Ovary (tissue), 9 donors: ENCODE measurements around the gene EPX. TPM values are rescaled to one million over a fixed set of nuclear protein-coding genes. Genes with fewer than 3 reads are reported as not detected.

ENCODE experiments used
- DNase-seq, 5 donors: peaks; one replicate each; pipeline ENCODE4 v3.0.0-alpha.2; 2019 to 2020
- H3K27ac ChIP-seq, 2 donors: fragments of 200-600 bp; one replicate each; pipeline versions ENCODE4 v1.5.1 to v1.8.0; 2019 to 2022
- H3K27me3 ChIP-seq: fragments of 200-600 bp; one replicate; pipeline ENCODE4 v1.8.0; 2022
- H3K36me3 ChIP-seq: fragments of 200-600 bp; sonication (generic); one replicate; pipeline ENCODE4 v1.5.1; 2019
- H3K4me1 ChIP-seq: one replicate; pipeline ENCODE4 v1.8.1; 2013; ENCODE audit warnings: mild to moderate bottlenecking, moderate library complexity; ENCODE audit not compliant: insufficient read depth
- H3K4me3 ChIP-seq: fragments of 200-600 bp; sonication (generic); one replicate; pipeline ENCODE4 v1.5.1; 2017
- H3K9me3 ChIP-seq, 2 donors: fragments of 200-600 bp in 1 of 2; sonication (generic) in 1 of 2; one replicate each; pipeline versions ENCODE4 v1.5.1 to v1.8.1; 2013 to 2019; ENCODE audit warnings: mild to moderate bottlenecking in 1 of 2, moderate library complexity in 1 of 2
- EP300 ChIP-seq: sonication (generic); formaldehyde crosslinking; IDR thresholded peaks from one replicate; pipeline ENCODE4 v1.6.1; 2017; ENCODE audit warnings: antibody characterized with exemption
- POLR2A ChIP-seq: fragments of 450-650 bp; IDR thresholded peaks from one replicate; pipeline ENCODE4 v1.6.1; 2017; ENCODE audit warnings: antibody characterized with exemption, mild to moderate bottlenecking, moderate library complexity
- WGBS, 3 donors: extraction: QIAGEN DNeasy Blood & Tissue Kit in 1 of 3; methylation state at CpG; one replicate each; pipeline versions ENCODE4 v1.1.5 to v1.1.7; 2013 to 2017; 5-methylcytosine and 5-hydroxymethylcytosine counted together
- intact Hi-C, 4 donors: fragments of 100-400 bp; cut with DNase I; formaldehyde crosslinking; loops; one replicate each; pipeline versions ENCODE4 v1.11.0 to v1.15.1; 2022 to 2023
- polyA plus RNA-seq, 2 donors: library from polyadenylated mRNA; stranded (reverse); fragments of 200-250 nt in 1 of 2; fragments of 350-450 nt in 1 of 2; fragmentation: Illumina TruSeq in 1 of 2; extraction: RNeasy Lipid Tissue Mini Kit (QIAGEN cat#74804) in 1 of 2; gene quantifications; one replicate each; pipeline ENCODE4 v1.2.3, GENCODE V29; 2013 to 2014
- total RNA-seq, 7 donors: library from RNA; depleted of rRNA in 2 of 7; stranded (reverse); fragments of >200 nt in 2 of 7; fragmentation: NEBNext Ultra II Directional in 3 of 7; extraction: Animal tissue kit (Norgen Biotek cat#: 25700) in 3 of 7; gene quantifications; one replicate each; pipeline versions ENCODE4 v1.1.0 to v1.2.4, GENCODE V29; 2016 to 2023
- TF ChIP-seq, protein P1 (sequence below), 3 donors: fragments of 450-650 bp in 2 of 3; fragments of 200-600 bp in 1 of 3; IDR thresholded peaks; one replicate each; pipeline versions ENCODE4 v1.5.1 to v1.8.0; 2016 to 2022; ENCODE audit warnings: antibody characterized with exemption in 3 of 3, mild to moderate bottlenecking in 1 of 3
- donor health status: DM: no; HTN: no; CAD: no; lungs with moderate emphysema.
- donor health status: DM: no; HTN: no; CAD: no.
- donor health status: Bipolar disorder and iron deficiency.
- donor health status: DM: yes; HTN: yes; CAD: no.
- donor health status: DM: no; HTN: no; CAD: no.
- donor health status: DM: yes; HTN: yes; CAD: no.

The EPX gene
- total and polyA plus RNA-seq, 9 donors, result not detected

DNA sequence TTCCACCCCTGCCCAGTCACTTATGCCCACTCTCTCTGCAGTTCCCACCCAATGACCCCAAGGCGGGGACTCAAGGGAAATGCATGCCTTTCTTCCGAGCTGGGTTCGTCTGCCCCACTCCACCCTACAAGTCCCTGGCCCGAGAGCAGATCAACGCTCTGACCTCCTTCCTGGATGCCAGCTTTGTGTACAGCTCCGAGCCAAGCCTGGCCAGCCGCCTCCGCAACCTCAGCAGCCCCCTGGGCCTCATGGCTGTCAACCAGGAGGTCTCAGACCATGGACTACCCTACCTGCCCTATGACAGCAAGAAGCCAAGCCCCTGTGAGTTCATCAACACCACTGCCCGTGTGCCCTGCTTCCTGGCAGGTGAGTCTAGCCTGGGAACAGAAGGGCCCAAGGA, 59.6 kb downstream of the EPX start:
- Histone ChIP-seq H3K27ac (no peak overlapping the region), H3K36me3 (no peaks in the 10 kb centered on the region), H3K9me3 (no peaks in the 10 kb centered on the region), H3K4me1 (no peaks in the 10 kb centered on the region), H3K4me3 (no peak overlapping the region), H3K27me3 (no peaks in the 10 kb centered on the region)
- intact Hi-C loops, result no loop called here
- 60 to 74% (median 65%) methylated on average over 9 of the region's 9 CpGs for WGBS, 3 donors
- no peak for DNase-seq
- TF ChIP-seq, protein P1, sequence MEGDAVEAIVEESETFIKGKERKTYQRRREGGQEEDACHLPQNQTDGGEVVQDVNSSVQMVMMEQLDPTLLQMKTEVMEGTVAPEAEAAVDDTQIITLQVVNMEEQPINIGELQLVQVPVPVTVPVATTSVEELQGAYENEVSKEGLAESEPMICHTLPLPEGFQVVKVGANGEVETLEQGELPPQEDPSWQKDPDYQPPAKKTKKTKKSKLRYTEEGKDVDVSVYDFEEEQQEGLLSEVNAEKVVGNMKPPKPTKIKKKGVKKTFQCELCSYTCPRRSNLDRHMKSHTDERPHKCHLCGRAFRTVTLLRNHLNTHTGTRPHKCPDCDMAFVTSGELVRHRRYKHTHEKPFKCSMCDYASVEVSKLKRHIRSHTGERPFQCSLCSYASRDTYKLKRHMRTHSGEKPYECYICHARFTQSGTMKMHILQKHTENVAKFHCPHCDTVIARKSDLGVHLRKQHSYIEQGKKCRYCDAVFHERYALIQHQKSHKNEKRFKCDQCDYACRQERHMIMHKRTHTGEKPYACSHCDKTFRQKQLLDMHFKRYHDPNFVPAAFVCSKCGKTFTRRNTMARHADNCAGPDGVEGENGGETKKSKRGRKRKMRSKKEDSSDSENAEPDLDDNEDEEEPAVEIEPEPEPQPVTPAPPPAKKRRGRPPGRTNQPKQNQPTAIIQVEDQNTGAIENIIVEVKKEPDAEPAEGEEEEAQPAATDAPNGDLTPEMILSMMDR (IDR thresholded peaks at IDR 0.05), result no peak
- no peak for TF ChIP-seq POLR2A
- TF ChIP-seq EP300, result no peak

GRCh38 chr17:58253082-58253481, 60.6 kb downstream of the EPX start:
- intact Hi-C loops, result no loop called here
- no peak overlapping the region for H3K27ac ChIP-seq
- H3K9me3 ChIP-seq, result no peaks in the 10 kb centered on the region
- TF ChIP-seq, protein P1 (IDR thresholded peaks at IDR 0.05), result no peak
- no peak for TF ChIP-seq POLR2A
- TF ChIP-seq EP300, result no peak
- H3K27me3 ChIP-seq, result no peaks in the 10 kb centered on the region
- DNase-seq, result no peak
- no peak overlapping the region for H3K4me3 ChIP-seq
- 70 to 72% (median 72%) methylated on average over 3 of the region's 3 CpGs for WGBS, 3 donors
- no peaks in the 10 kb centered on the region for H3K36me3 ChIP-seq
- H3K4me1 ChIP-seq, result no peaks in the 10 kb centered on the region

Other genes starting within 250 kb of the EPX start
- 10 to 100 TPM in 6 of 7 donors, 1 to 10 TPM in 1; 6.7 to 30.2 (median 22.9) TPM for gene CUEDC1, start 237.3 kb upstream of the EPX start, total RNA-seq
- gene CUEDC1, start 237.3 kb upstream of the EPX start, polyA plus RNA-seq, result 10 to 100 TPM; 14.2 to 18.6 TPM
- gene VEZF1, start 204.5 kb upstream of the EPX start, total RNA-seq, result 10 to 100 TPM; 58.6 to 83.5 (median 72.4) TPM
- 10 to 100 TPM; 31.6 to 70.2 TPM for gene VEZF1, start 204.5 kb upstream of the EPX start, polyA plus RNA-seq
- 100 to 1,000 TPM in 6 of 7 donors, 10 to 100 TPM in 1; 89.8 to 184 (median 159) TPM for gene SRSF1, start 185.5 kb upstream of the EPX start, total RNA-seq
- gene SRSF1, start 185.5 kb upstream of the EPX start, polyA plus RNA-seq, result 100 to 1,000 TPM in 1 of 2 donors, 10 to 100 TPM in 1; 77.8 to 157 TPM
- gene DYNLL2, start 109.3 kb upstream of the EPX start, total RNA-seq, result 10 to 100 TPM; 11.0 to 42.5 (median 34.1) TPM
- 10 to 100 TPM; 18.4 to 51.1 TPM for gene DYNLL2, start 109.3 kb upstream of the EPX start, polyA plus RNA-seq
- gene OR4D1, start 44.3 kb upstream of the EPX start, total RNA-seq, result not detected
- gene OR4D1, start 44.3 kb upstream of the EPX start, polyA plus RNA-seq, result under 1 TPM in 1 of 2 donors, not detected in 1; 0.03 TPM
- gene OR4D2, start 25.7 kb upstream of the EPX start, total RNA-seq, result not detected
- not detected for gene OR4D2, start 25.7 kb upstream of the EPX start, polyA plus RNA-seq
- 10 to 100 TPM; 10.0 to 26.0 (median 19.9) TPM for gene MKS1, start 26.5 kb downstream of the EPX start, total RNA-seq
- gene MKS1, start 26.5 kb downstream of the EPX start, polyA plus RNA-seq, result 10 to 100 TPM; 12.6 to 15.5 TPM
- 1 to 10 TPM in 1 of 7 donors, under 1 TPM in 1, not detected in 5; 0.32 to 1.6 TPM for gene LPO, start 45.9 kb downstream of the EPX start, total RNA-seq
- not detected for gene LPO, start 45.9 kb downstream of the EPX start, polyA plus RNA-seq
- gene MPO, start 88.2 kb downstream of the EPX start, total RNA-seq, result under 1 TPM in 3 of 7 donors, not detected in 4; 0.11 to 0.67 (median 0.15) TPM
- gene MPO, start 88.2 kb downstream of the EPX start, polyA plus RNA-seq, result under 1 TPM; 0.02 to 0.05 TPM
- 10 to 100 TPM; 22.8 to 49.1 (median 37.5) TPM for gene TSPOAP1, start 136.1 kb downstream of the EPX start, total RNA-seq
- gene TSPOAP1, start 136.1 kb downstream of the EPX start, polyA plus RNA-seq, result 10 to 100 TPM in 1 of 2 donors, 1 to 10 TPM in 1; 8.3 to 46.2 TPM
- gene SUPT4H1, start 159.5 kb downstream of the EPX start, total RNA-seq, result 10 to 100 TPM; 43.7 to 73.6 (median 50.0) TPM
- gene SUPT4H1, start 159.5 kb downstream of the EPX start, polyA plus RNA-seq, result 100 to 1,000 TPM in 1 of 2 donors, 10 to 100 TPM in 1; 86.2 to 182 TPM
- 1 to 10 TPM in 6 of 7 donors, under 1 TPM in 1; 0.38 to 5.6 (median 2.0) TPM for gene RNF43, start 224.8 kb downstream of the EPX start, total RNA-seq
- gene RNF43, start 224.8 kb downstream of the EPX start, polyA plus RNA-seq, result under 1 TPM; 0.21 to 0.33 TPM